ENCODE results near the gene PSMC3IP.

GRCh38 chr17:42573095-42573494 is 4.4 kb downstream of the PSMC3IP start:
- TF ChIP-seq CTCF (IDR thresholded peaks at IDR 0.05; ENCODE audit: low read depth, low read length, poor library complexity, severe bottlenecking) (no peak), EZH2phosphoT487 (IDR thresholded peaks at IDR 0.05; ENCODE audit: borderline replicate concordance, low read length) (no peak)

All from DOHH2 (cell line).